K562 (cell line): Measurements from ENCODE around the gene DBNDD1. TPM values are rescaled to one million over a fixed set of nuclear protein-coding genes. Genes with fewer than 3 reads are reported as not detected.

Experiments used
- ATAC-seq: fragments of 200-7000 bp; cut with Tn5 transposase; 3 replicates; pipeline ENCODE4 v1.9.1; 2020; ENCODE audit warnings: moderate library complexity
- BruUV-seq: library from RNA; stranded (reverse); fragments of 400-500 nt; replicated peaks from 2 replicates; lab custom pipeline; 2021; lab: Mats Ljungman, UMichigan
- CTCF ChIA-PET: fragments of 300-600 bp; formaldehyde crosslinking; extraction: SDS; loops from one replicate; lab custom pipeline; 2021; ENCODE audit warnings: low intra/inter-chr PET ratio; lab: Yijun Ruan, JAX
- POLR2A ChIA-PET: fragments of 300-600, 350-650 bp; sonication (Branson Sonifier 250); formaldehyde crosslinking; extraction: SDS; loops from one replicate; lab custom pipeline; 2021; ENCODE audit warnings: antibody characterized with exemption, inconsistent platforms; lab: Yijun Ruan, JAX
- DNase-seq, 4 experiments: peaks; one replicate each; pipeline versions ENCODE4 v3.0.0 to v3.0.0-alpha.2; 2011 to 2018; ENCODE audit warnings: low spot score in 3 of 4, mixed read lengths in 3 of 4; ENCODE audit errors: extremely low read depth in 1 of 4
- FAIRE-seq: peaks from 2 replicates; lab custom pipeline; 2011; peaks lifted over from hg19 to GRCh38; lab: Jason Lieb, UNC
- H2AFZ ChIP-seq: 2 replicates; pipeline ENCODE4 v1.6.0; 2011; ENCODE audit warnings: low read depth, low read length, control low read depth, inconsistent platforms
- H3K27ac ChIP-seq: fragments of 200-600 bp; 3 replicates; pipeline ENCODE4 v1.8.0; 2011; ENCODE audit warnings: low read depth, mild to moderate bottlenecking, control low read depth, inconsistent platforms, low read length, moderate library complexity, mixed read lengths; ENCODE audit errors: extremely low read depth
- H3K27me3 ChIP-seq, 2 experiments: fragments of 300-600 bp in 1 of 2; 2 replicates in 1 of 2; 3 replicates in 1 of 2; pipeline versions ENCODE4 v1.6.0 to v1.8.0; 2011; ENCODE audit warnings: inconsistent platforms in 2 of 2, low read length in 2 of 2, mild to moderate bottlenecking in 1 of 2, mixed read lengths in 1 of 2, moderate library complexity in 1 of 2; ENCODE audit not compliant: control insufficient read depth in 2 of 2, insufficient read depth in 2 of 2
- H3K36me3 ChIP-seq: fragments of 300-600 bp; 3 replicates; pipeline ENCODE4 v1.8.0; 2011; ENCODE audit warnings: mild to moderate bottlenecking, low read length, inconsistent platforms; ENCODE audit not compliant: control insufficient read depth, insufficient read depth
- H3K4me1 ChIP-seq, 2 experiments: fragments of 200-600 bp in 1 of 2; replicated peaks in 1 of 2; 2 replicates in 1 of 2; 3 replicates in 1 of 2; pipeline versions ENCODE4 v1.5.1 to v1.8.0; 2011; ENCODE audit warnings: inconsistent platforms in 2 of 2, low read length in 2 of 2, mild to moderate bottlenecking in 1 of 2, mixed read lengths in 1 of 2, moderate library complexity in 1 of 2; ENCODE audit not compliant: control insufficient read depth in 2 of 2, insufficient read depth in 2 of 2
- H3K4me2 ChIP-seq: 2 replicates; pipeline ENCODE4 v1.6.1; 2011; ENCODE audit warnings: low read length, control low read depth, inconsistent platforms, mixed read lengths; ENCODE audit not compliant: insufficient read depth
- H3K4me3 ChIP-seq: fragments of 200-600 bp; sonication (generic), shearing (Covaris generic); 2 replicates; pipeline ENCODE4 v1.5.1; 2016; ENCODE audit warnings: control low read depth, inconsistent platforms
- H3K79me2 ChIP-seq: fragments of 200-600 bp; 3 replicates; pipeline ENCODE4 v1.8.0; 2011; ENCODE audit warnings: low read length, inconsistent platforms; ENCODE audit not compliant: control insufficient read depth, insufficient read depth
- H3K9ac ChIP-seq, 2 experiments: 2 replicates each; pipeline versions ENCODE4 v1.6.0 to v1.6.1; 2011; ENCODE audit warnings: low read depth in 2 of 2, low read length in 2 of 2, control low read depth in 1 of 2, inconsistent platforms in 1 of 2, mild to moderate bottlenecking in 1 of 2, mixed read lengths in 1 of 2; ENCODE audit not compliant: insufficient read depth in 1 of 2
- H3K9me1 ChIP-seq: one replicate; pipeline ENCODE4 v1.6.0; 2011; ENCODE audit warnings: inconsistent platforms, mild to moderate bottlenecking, low read length, moderate library complexity; ENCODE audit not compliant: control insufficient read depth, insufficient read depth
- H3K9me3 ChIP-seq: replicated peaks from 2 replicates; pipeline ENCODE4 v1.5.1; 2011; ENCODE audit warnings: low read depth, low read length, inconsistent platforms; ENCODE audit not compliant: control insufficient read depth, insufficient read depth
- H4K20me1 ChIP-seq: replicated peaks from 2 replicates; pipeline ENCODE4 v1.6.1; 2011; ENCODE audit warnings: low read length, inconsistent platforms, mixed read lengths; ENCODE audit not compliant: control insufficient read depth, insufficient read depth
- E2F4 ChIP-seq: sonication (generic); formaldehyde crosslinking; IDR thresholded peaks from 2 replicates; pipeline ENCODE4 v1.8.0; 2022; ENCODE audit warnings: mild to moderate bottlenecking, low read depth, missing genetic modification reagents
- NCOA1 ChIP-seq: fragments of 450-650 bp; IDR thresholded peaks from 2 replicates; pipeline ENCODE4 v1.6.1; 2016; ENCODE audit warnings: low read depth
- NFE2 ChIP-seq: IDR thresholded peaks from 2 replicates; pipeline ENCODE4 v1.6.1; 2014; ENCODE audit warnings: antibody characterized with exemption, low read depth
- NFYB ChIP-seq: IDR thresholded peaks from 2 replicates; pipeline ENCODE4 v1.6.1; 2011; ENCODE audit warnings: mild to moderate bottlenecking, moderate library complexity; ENCODE audit not compliant: insufficient read length; ENCODE audit errors: extremely low read depth
- PKNOX1 ChIP-seq: fragments of 450-650 bp; IDR thresholded peaks from 2 replicates; pipeline ENCODE4 v1.6.1; 2016
- TCF7L2 ChIP-seq: fragments of 150-350 bp; IDR thresholded peaks from 2 replicates; pipeline ENCODE4 v1.6.1; 2016; ENCODE audit warnings: low read depth, mild to moderate bottlenecking, low read length, moderate library complexity
- ZBTB8A ChIP-seq: fragments of 450-650 bp; IDR thresholded peaks from 2 replicates; pipeline ENCODE4 v1.6.1; 2018; ENCODE audit warnings: mild to moderate bottlenecking, moderate library complexity; ENCODE audit not compliant: partially characterized antibody
- ZNF143 ChIP-seq: sonication (generic); formaldehyde crosslinking; IDR thresholded peaks from 2 replicates; pipeline ENCODE4 v1.9.0; 2022; ENCODE audit warnings: mild to moderate bottlenecking, missing genetic modification reagents
- ZNF740 ChIP-seq, 3 experiments: fragments of 200-800 bp in 1 of 3; sonication (Bioruptor generic) in 1 of 3; sonication (generic) in 1 of 3; formaldehyde crosslinking in 1 of 3; IDR thresholded peaks; 2 replicates each; pipeline versions ENCODE4 v1.6.1 to v1.8.0; 2016 to 2022; ENCODE audit warnings: mild to moderate bottlenecking in 2 of 3, missing compliant biosample characterization in 2 of 3, missing genetic modification characterization in 2 of 3, missing genetic modification reagents in 1 of 3
- WGBS: fragments of 100-300 bp; shearing (Covaris generic); methylation state at CpG from one replicate; pipeline ENCODE4 v1.1.6; 2016; ENCODE audit warnings: low coverage, mixed read lengths; ENCODE audit not compliant: insufficient coverage; ENCODE audit errors: missing lambda C conversion rate; 5-methylcytosine and 5-hydroxymethylcytosine counted together
- in situ Hi-C: fragments of 300-500 bp; cut with MboI; formaldehyde crosslinking; loops from 4 replicates; pipeline ENCODE4 v1.15.0; 2018; ENCODE audit warnings: inconsistent platforms, mixed read lengths
- intact Hi-C: fragments of 100-400 bp; cut with micrococcal nuclease; formaldehyde crosslinking; loops from 2 replicates; pipeline ENCODE4 v1.14.2; 2022
- polyA plus RNA-seq, 8 experiments: library from polyadenylated mRNA; depleted of rRNA in 4 of 8; stranded (reverse) in 5 of 8; unstranded in 3 of 8; fragments of >200 nt; fragmentation: Nextera tagmentation in 2 of 8; fragmentation: Illumina TruSeq in 1 of 8; extraction: Ambion mirVana in 2 of 8; extraction: Trizol in 1 of 8; gene quantifications; 2 replicates each; pipeline versions ENCODE4 v1.2.1 to v1.2.3, GENCODE V29; 2011 to 2014; ENCODE audit warnings: inconsistent platforms in 1 of 8, missing spikeins in 1 of 8
- total RNA-seq, 7 experiments: library from RNA; depleted of rRNA in 6 of 7; stranded (reverse); fragments of >200 nt in 6 of 7; fragmentation: Illumina TruSeq in 2 of 7; extraction: Trizol in 2 of 7; gene quantifications; 2 replicates each; pipeline versions ENCODE4 v1.2.1 to v1.2.3, GENCODE V29; 2011 to 2021; ENCODE audit warnings: low replicate concordance in 1 of 7

DBNDD1 gene
- total and polyA plus RNA-seq, 9 of the 15 experiments (the other 6 are each of a cell fraction or from before 2014, with no cell fraction given) = 0.55 to 13.0 (median 5.8) TPM

GRCh38 chr16:89986600-89986999, 32.7 kb downstream of the DBNDD1 start:
- Histone ChIP-seq H4K20me1 (no peaks in the 10 kb centered on the region), H3K27ac (no peak overlapping the region)
- intact Hi-C loops = no loop called here
- TF ChIP-seq ZNF143 = no peak
- no peak for TF ChIP-seq ZBTB8A
- TF ChIP-seq NFYB = no peak
- TF ChIP-seq NFE2 = no peak
- no peak for TF ChIP-seq TCF7L2
- TF ChIP-seq ZNF740 (CRISPR knock-in tag; IDR thresholded peaks at IDR 0.05) = no peak
- TF ChIP-seq ZNF740 (tag; IDR thresholded peaks at IDR 0.05) = no peak
- no peak for TF ChIP-seq NCOA1
- TF ChIP-seq E2F4 (CRISPR knock-in tag) = no peak
- TF ChIP-seq PKNOX1 = no peak
- TF ChIP-seq, all 486 proteins: peak for 0
- Histone ChIP-seq H3K4me3 (no peak overlapping the region), H3K79me2 (no peaks in the 10 kb centered on the region), H3K36me3 (peaks cover 81% of the 10 kb centered on the region), H3K27me3 (no peaks in the 10 kb centered on the region), H3K4me1 (no peaks in the 10 kb centered on the region; a peak in 1 of 5 replicates), H3K9me3 (no peaks in the 10 kb centered on the region; the same call in 1 of the 2 replicates), H3K4me2 (no peak overlapping the region), H2AFZ (no peak overlapping the region), H3K9me1 (no peaks in the 10 kb centered on the region), H3K9ac (no peak overlapping the region)
- no TSS peak for BruUV-seq
- POLR2A ChIA-PET = interaction anchor here (1.2 to 2.5 kb wide), 3 partner anchors 8 to 17 kb away, joined by 3 to 13 read pairs (median 5); no protein-coding TSS in a partner anchor
- CTCF ChIA-PET = no interaction called here
- in situ Hi-C loops = no loop called here
- ATAC-seq (no peak), DNase-seq (no peak), FAIRE-seq (no peak)
- WGBS = 97% methylated on average over 13 of the region's 13 CpGs
